Esophagus (tissue), 2 donors: ENCODE measurements around the gene C1orf35. TPM values are rescaled to one million over a fixed set of nuclear protein-coding genes. Genes with fewer than 3 reads are reported as not detected.

Experiments used
- H3K27ac ChIP-seq, 2 donors: one replicate each; pipeline ENCODE4 v1.5.1; 2013; ENCODE audit warnings: low read depth in 2 of 2, mild to moderate bottlenecking in 2 of 2, inconsistent platforms in 1 of 2, low read length in 1 of 2, moderate library complexity in 1 of 2
- H3K27me3 ChIP-seq, 2 donors: one replicate each; pipeline ENCODE4 v1.6.1; 2013; ENCODE audit warnings: low read length in 2 of 2, control low read depth in 1 of 2, mild to moderate bottlenecking in 1 of 2; ENCODE audit not compliant: insufficient read depth in 2 of 2, control insufficient read depth in 1 of 2
- H3K36me3 ChIP-seq, 2 donors: one replicate each; pipeline ENCODE4 v1.6.1; 2013; ENCODE audit warnings: low read length in 1 of 2; ENCODE audit not compliant: control insufficient read depth in 2 of 2, insufficient read depth in 2 of 2
- H3K4me1 ChIP-seq, 2 donors: one replicate each; pipeline ENCODE4 v1.6.1; 2013; ENCODE audit warnings: low read length in 1 of 2; ENCODE audit not compliant: control insufficient read depth in 2 of 2, insufficient read depth in 2 of 2
- H3K4me3 ChIP-seq, 2 donors: one replicate each; pipeline ENCODE4 v1.5.1; 2013; ENCODE audit warnings: low read length in 2 of 2, mild to moderate bottlenecking in 2 of 2, low read depth in 1 of 2, moderate library complexity in 1 of 2
- H3K9me3 ChIP-seq, 2 donors: one replicate each; pipeline ENCODE4 v1.6.1; 2013; ENCODE audit warnings: mild to moderate bottlenecking in 2 of 2, low read depth in 1 of 2, low read length in 1 of 2, moderate library complexity in 1 of 2; ENCODE audit not compliant: control insufficient read depth in 2 of 2, insufficient read depth in 1 of 2
- WGBS, 2 donors: extraction: QIAGEN DNeasy Blood & Tissue Kit; methylation state at CpG; one replicate each; pipeline ENCODE4 v1.1.7; 2013; 5-methylcytosine and 5-hydroxymethylcytosine counted together
- polyA plus RNA-seq, 2 donors: library from polyadenylated mRNA; stranded (reverse); fragments of 200-250 nt; gene quantifications; one replicate each; pipeline ENCODE4 v1.2.3, GENCODE V29; 2013
- donor health status: healthy with polysubstance abuse.
- donor health status: Bipolar disorder and iron deficiency.

C1orf35 gene
- polyA plus RNA-seq, 2 donors, result 18.4 to 26.0 TPM

DNA sequence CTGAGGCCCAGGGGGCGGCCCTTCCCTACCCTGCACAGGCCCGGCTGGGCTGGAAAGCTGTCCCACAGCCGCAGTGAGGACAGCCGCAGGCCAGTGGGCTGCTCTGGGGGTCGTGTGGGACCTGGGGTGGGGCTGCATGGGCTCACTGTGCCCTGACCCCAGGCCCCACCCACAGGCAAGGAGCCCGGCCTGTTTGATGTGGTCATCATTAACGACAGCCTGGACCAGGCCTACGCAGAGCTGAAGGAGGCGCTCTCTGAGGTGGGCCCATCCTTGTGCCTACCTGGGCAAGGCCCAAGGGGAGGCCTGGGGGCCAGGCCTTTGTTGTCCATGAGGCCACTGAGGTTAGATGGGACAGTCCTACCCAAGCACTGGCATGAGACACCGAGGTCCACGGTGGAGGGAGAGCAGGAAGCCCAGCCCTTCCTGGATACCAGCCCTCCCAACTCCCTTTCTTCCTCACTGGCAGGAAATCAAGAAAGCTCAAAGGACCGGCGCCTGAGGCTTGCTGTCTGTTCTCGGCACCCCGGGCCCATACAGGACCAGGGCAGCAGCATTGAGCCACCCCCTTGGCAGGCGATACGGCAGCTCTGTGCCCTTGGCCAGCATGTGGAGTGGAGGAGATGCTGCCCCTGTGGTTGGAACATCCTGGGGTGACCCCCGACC lies 45.2 kb upstream of the C1orf35 start:
- no peak overlapping the region for H3K4me3 ChIP-seq
- no peaks in the 10 kb centered on the region for H3K27me3 ChIP-seq
- H3K27ac ChIP-seq, result peak overlapping the region; percentile 66 to 77
- H3K4me1 ChIP-seq, result peaks cover 11 to 56% of the 10 kb centered on the region in 2 donors
- peaks cover 17 to 43% of the 10 kb centered on the region in 2 donors for H3K36me3 ChIP-seq
- WGBS, 2 donors, result 46 to 62% methylated on average over 18 of the region's 18 CpGs
- H3K9me3 ChIP-seq, result no peaks in the 10 kb centered on the region

DNA sequence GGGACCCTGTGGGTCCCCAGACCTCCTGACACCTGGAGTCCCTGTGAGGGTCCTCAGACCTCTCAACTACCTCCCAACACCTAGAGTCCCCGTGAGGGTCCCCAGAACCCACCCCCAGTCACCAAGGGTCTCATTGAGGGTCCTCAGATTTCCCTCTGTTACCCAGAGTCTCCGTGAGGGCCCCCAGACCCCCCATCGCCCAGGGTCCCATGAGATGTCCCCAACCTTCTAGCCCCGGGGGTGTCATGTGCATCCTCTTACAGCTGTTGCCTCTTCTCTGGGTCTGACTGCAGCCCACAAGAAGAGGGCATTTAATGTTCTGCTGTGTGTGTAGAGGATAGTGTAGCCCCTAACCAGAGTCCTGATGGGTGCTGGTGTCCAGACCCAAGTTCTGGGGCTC lies 44.6 kb upstream of the C1orf35 start:
- 89% methylated on average over 4 of the region's 4 CpGs for WGBS, 2 donors

DNA sequence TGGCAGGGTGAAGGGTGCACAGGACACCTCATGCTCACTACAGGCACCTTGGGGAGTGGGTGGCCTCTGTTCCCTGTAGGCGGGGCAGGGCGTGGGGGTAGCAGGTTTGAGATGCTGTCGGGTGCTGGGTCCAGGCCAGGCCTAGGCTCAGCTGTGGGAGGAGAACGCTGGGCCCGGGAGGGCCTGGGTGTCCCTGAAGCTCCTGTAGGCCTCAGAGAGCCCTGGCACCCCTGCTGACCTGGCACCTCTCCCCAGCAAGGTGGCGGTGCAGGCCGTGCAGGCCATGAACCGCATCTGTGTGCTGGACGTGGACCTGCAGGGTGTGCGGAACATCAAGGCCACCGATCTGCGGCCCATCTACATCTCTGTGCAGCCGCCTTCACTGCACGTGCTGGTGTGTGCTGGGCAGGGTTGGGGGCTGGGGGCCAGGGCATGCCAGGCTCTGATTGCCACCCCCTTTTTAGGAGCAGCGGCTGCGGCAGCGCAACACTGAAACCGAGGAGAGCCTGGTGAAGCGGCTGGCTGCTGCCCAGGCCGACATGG lies 44.1 kb upstream of the C1orf35 start:
- Histone ChIP-seq H3K9me3 (no peaks in the 10 kb centered on the region), H3K27me3 (no peaks in the 10 kb centered on the region), H3K4me1 (peaks cover 14 to 67% of the 10 kb centered on the region in 2 donors), H3K27ac (no peak overlapping the region), H3K36me3 (peaks cover 17 to 43% of the 10 kb centered on the region in 2 donors), H3K4me3 (no peak overlapping the region)
- WGBS, 2 donors, result 85 to 88% methylated on average over 20 of the region's 20 CpGs

More for the DNA sequence above, 44.6 kb upstream of the C1orf35 start:
- Histone ChIP-seq H3K27ac (no peak overlapping the region), H3K4me1 (peaks cover 14 to 61% of the 10 kb centered on the region in 2 donors), H3K27me3 (no peaks in the 10 kb centered on the region), H3K9me3 (no peaks in the 10 kb centered on the region), H3K36me3 (peaks cover 17 to 43% of the 10 kb centered on the region in 2 donors), H3K4me3 (no peak overlapping the region)

DNA sequence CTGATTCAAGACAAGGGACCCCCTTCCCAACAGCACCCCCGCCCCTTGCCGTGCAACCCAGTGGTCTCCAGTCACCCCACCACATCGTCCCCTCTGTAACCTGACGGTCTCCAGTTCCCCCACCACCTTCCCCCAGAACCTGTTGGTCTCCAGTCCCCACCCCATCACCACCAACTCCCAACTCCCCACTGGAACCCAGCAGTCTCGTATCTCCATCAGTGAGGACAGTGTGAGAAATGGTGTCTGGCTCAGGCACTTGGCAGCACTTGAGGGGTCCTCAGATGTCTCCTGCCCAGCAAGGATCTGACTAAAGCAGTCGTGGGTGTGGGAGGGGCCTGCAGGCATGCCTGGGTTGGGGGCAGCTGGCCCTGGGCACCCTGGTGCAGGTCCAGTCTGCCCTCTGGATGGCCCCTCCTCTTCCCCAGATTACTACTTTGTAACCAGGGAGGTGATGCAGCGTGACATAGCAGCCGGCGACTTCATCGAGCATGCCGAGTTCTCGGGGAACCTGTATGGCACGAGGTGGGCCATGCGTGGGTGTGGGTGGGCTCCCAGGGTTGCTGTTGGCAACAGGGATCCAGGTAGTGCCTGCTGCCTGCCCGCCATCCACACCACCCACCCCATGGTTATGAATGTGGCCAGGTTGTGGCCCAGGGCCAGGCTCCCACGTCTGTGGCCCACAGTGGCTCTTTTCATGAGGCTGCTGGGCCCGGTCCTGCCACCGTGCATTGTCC lies 43.5 kb upstream of the C1orf35 start:
- 82 to 87% methylated on average over 18 of the region's 18 CpGs for whole genome bisulfite sequencing, 2 donors
- Histone ChIP-seq H3K36me3 (peaks cover 17 to 48% of the 10 kb centered on the region in 2 donors), H3K4me1 (peaks cover 20 to 72% of the 10 kb centered on the region in 2 donors), H3K9me3 (no peaks in the 10 kb centered on the region), H3K27me3 (no peaks in the 10 kb centered on the region), H3K4me3 (no peak overlapping the region), H3K27ac (no peak overlapping the region)

DNA sequence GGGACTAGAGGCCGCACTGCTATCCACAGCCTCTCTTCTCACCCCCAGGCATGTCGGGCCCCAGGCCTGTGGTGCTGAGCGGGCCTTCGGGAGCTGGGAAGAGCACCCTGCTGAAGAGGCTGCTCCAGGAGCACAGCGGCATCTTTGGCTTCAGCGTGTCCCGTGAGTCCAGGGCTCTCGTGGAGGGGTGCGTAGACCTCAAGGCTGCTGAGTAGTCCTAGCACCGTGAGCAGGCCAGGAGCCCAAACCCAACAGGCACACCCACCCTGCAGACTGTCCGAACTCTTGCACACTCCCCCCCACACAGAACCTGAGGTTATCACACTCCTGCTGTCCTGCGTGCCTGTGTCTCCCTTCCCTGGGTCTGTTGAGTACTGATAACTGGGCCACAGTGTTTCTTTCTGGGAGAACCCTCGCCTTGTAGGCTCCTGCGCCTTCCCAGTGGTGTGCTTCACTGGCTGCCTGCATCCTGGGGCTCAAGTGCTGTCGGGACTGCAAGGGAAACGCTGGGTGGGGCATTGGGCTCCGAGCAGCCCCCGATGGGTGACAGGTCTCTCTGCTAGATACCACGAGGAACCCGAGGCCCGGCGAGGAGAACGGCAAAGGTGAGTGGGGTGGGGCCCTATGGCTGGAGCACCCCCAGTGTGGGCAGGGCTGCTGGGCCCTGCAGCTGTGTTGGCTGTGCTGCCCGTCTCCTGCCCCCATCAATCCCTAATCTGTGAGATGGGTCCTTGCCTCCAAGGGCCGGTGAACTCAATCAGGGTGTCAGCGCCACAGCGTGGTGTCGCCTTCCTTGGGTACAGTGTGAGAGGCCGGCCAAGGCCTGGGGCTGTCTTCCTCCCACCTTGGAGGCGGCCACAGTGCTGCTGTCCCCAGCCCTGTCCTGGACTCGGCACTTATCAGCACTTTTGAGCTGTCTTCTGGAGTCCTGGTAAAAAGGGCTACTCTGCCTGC lies 42.6 kb upstream of the C1orf35 start:
- Histone ChIP-seq H3K4me3 (no peak overlapping the region), H3K27ac (no peak overlapping the region), H3K9me3 (no peaks in the 10 kb centered on the region), H3K4me1 (peaks cover 25 to 66% of the 10 kb centered on the region in 2 donors), H3K36me3 (peaks cover 17 to 50% of the 10 kb centered on the region in 2 donors), H3K27me3 (no peaks in the 10 kb centered on the region)
- 90% methylated on average over 31 of the region's 31 CpGs for WGBS, 2 donors

DNA sequence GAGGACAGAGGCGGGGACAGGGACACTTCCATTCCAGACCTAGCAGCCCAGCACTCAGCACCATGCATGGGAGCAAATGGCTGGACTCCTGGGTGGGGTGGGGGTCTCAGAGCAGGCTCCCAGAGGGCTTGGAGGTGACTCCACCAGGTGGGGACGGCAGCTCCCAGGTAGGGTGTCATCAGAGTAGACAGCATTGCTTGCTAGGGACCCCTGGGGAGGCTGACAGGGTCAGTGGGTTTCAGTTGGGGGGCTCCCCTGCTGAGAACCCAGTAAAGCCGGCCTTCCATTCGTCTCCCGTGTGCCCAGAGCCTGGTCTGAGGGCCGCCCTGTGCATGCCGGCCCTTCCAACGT lies 41.8 kb upstream of the C1orf35 start:
- no peaks in the 10 kb centered on the region for H3K9me3 ChIP-seq
- H3K27ac ChIP-seq, result peak overlapping the region; percentile 52 to 62
- 89% methylated on average over 8 of the region's 8 CpGs for WGBS, 2 donors
- no peaks in the 10 kb centered on the region for H3K27me3 ChIP-seq
- peaks cover 17 to 50% of the 10 kb centered on the region in 2 donors for H3K36me3 ChIP-seq
- H3K4me3 ChIP-seq, result no peak overlapping the region
- H3K4me1 ChIP-seq, result peaks cover 26 to 66% of the 10 kb centered on the region in 2 donors

DNA sequence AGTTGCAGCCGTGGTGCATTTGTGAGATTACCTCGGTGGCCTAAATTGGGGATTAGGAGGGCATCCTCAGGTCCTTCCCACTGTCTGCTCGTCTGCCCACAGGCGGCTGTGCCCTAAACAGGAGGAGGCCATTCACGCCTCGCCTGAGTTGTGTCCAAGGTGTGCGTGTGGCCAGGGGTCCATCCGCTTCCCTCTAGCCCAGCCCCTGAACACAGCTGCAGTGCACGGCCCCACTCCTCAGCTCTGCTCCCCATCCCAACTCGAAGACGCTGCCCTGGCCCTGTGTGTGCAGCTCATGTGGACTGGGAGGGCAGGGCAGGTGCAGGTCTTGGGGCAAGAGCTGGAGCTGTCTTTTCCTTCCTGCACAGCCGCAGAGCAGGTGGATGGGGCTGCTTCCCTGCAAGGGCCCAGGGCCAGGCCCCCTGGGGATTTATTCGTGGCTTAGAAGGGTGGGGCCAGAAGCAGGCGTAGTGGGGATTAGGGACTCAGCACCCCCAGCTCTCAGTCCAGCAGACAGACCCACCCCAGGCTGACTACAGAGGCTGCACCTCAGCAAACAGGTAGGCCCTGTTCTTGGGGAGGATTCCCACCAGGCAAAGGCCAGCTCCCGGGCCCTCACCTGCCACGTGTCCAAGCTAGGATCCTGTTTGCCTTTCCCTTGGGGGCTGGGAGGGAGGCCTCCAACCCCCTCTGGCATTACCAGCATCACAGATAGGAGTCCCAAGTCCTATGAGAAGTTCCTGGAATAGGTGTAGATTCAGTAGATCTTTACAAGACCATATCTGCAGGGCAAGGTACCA lies 41.3 kb upstream of the C1orf35 start:
- no peaks in the 10 kb centered on the region for H3K9me3 ChIP-seq
- WGBS, 2 donors, result 60 to 66% methylated on average over 15 to 16 of the region's 16 CpGs
- H3K27me3 ChIP-seq, result no peaks in the 10 kb centered on the region
- H3K36me3 ChIP-seq, result peaks cover 17 to 50% of the 10 kb centered on the region in 2 donors
- H3K27ac ChIP-seq, result peak overlapping the region; percentile 52 to 62
- no peak overlapping the region for H3K4me3 ChIP-seq
- peaks cover 26 to 66% of the 10 kb centered on the region in 2 donors for H3K4me1 ChIP-seq

DNA sequence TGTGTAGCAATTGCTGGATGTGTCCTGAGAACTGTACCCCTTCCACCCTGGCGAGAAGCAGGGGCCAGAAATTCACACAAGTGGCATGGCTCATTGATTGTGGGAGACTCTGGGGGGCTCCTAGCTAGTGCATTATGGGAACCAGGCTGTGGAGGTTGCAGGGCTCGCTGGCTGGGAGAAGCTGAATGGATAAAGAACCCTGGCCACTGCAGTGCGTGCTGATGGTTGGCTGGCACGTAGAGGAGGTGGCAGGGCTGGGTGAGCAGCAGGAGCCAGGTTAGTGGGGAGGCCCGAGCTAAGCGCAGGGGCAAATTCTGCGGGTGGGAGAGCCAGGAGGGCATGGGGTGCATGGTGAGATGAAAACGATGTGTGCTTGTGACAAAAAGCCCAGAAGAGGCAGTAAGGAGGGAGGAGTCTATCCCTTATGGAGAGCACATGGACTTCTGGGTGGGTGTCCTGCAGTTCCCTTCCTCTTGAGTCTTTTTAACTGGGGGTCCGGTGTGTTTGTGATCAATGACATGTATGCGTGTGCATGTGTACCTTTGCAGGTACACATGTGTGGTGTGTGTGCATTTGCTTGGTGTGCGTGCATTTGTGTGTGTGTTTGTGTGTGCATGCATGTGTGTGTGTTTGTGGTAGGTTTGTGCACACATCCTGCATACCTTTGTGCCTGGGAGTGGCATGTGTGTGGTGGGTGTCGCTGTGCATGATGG lies 40.5 kb upstream of the C1orf35 start:
- Histone ChIP-seq H3K27me3 (no peaks in the 10 kb centered on the region), H3K9me3 (no peaks in the 10 kb centered on the region), H3K27ac (peak overlapping the region in 1 of 2 donors; percentile 56), H3K4me3 (no peak overlapping the region), H3K36me3 (peaks cover 14 to 44% of the 10 kb centered on the region in 2 donors), H3K4me1 (peaks cover 26 to 60% of the 10 kb centered on the region in 2 donors)
- WGBS, 2 donors, result 76 to 82% methylated on average over 12 of the region's 12 CpGs
